Peyer's patch (tissue), 4 donors: ENCODE measurements around the gene CTU1.

Experiments used
- CTCF ChIP-seq, 6 experiments: fragments of 450-650 bp in 4 of 6; fragments of 200-600 bp in 2 of 6; sonication (generic) in 1 of 6; IDR thresholded peaks; one replicate each; pipeline ENCODE4 v1.5.1; 2017 to 2019; ENCODE audit warnings: antibody characterized with exemption in 6 of 6, mild to moderate bottlenecking in 3 of 6, moderate library complexity in 1 of 6
- POLR2A ChIP-seq, 2 donors: fragments of 450-650 bp; IDR thresholded peaks; one replicate each; pipeline ENCODE4 v1.5.1; 2017; ENCODE audit warnings: antibody characterized with exemption in 2 of 2, mild to moderate bottlenecking in 2 of 2, moderate library complexity in 2 of 2

DNA sequence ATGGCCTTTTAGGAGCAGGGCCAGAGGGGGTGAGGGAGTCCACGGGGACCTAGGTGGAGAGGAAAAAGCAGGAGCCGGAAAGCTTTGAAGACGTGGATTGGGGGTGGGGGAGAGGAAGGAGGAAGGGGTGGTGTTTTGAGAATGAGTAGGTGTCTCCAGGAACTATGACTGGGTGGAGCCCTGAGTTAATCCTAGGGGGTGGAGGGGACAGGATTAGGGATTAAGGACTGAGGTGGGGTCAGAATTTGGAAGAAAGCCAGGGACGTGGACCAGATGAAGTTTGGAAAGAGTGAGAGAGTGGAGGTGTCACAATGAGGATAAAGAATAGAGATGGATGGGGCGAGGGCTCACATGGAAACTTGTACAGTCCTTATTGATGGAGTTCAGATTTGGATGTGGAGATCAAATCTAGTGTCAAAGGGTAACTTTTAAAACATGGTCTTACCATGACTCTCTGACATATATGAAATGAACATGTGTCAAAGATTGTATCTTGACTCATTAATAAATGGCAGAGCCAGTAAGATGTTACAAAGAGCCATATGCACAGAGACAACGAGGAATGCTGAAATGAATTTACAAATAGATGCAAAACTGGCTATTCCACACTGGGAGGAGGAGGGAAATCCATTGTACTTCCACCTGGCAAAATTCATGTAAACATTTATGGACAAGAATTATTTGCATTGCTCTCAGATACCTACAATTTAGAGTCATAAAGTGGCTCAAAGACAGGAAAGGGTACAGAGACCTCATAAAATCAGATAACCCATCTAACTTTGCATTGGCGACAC, 41.6 kb downstream of the CTU1 start:
- TF ChIP-seq CTCF (IDR thresholded peaks at IDR 0.05) (no peak), POLR2A (IDR thresholded peaks at IDR 0.05) (no peak)
